Osteoblast (primary cell): Measurements from ENCODE around the gene AGXT2. TPM values are rescaled to one million over a fixed set of nuclear protein-coding genes. Genes with fewer than 3 reads are reported as not detected.

Experiments used
- DNase-seq: peaks from one replicate; pipeline ENCODE4 v3.0.0; 2011; ENCODE audit warnings: low spot score, mixed read lengths; ENCODE audit not compliant: insufficient read length; ENCODE audit errors: missing footprints
- H2AFZ ChIP-seq: 2 replicates; pipeline ENCODE4 v1.6.0; 2011; ENCODE audit warnings: mild to moderate bottlenecking, low read length
- H3K27ac ChIP-seq: 2 replicates; pipeline ENCODE4 v1.5.1; 2011; ENCODE audit warnings: mild to moderate bottlenecking, low read depth, low read length, moderate library complexity
- H3K27me3 ChIP-seq: 2 replicates; pipeline ENCODE4 v1.6.0; 2012; ENCODE audit warnings: mild to moderate bottlenecking, control low read depth, inconsistent platforms, low read length, moderate library complexity; ENCODE audit not compliant: insufficient read depth
- H3K36me3 ChIP-seq: 2 replicates; pipeline ENCODE4 v1.5.1; 2011; ENCODE audit warnings: mild to moderate bottlenecking, low read length, control low read depth, moderate library complexity; ENCODE audit not compliant: insufficient read depth
- H3K4me1 ChIP-seq: 2 replicates; pipeline ENCODE4 v1.5.1; 2011; ENCODE audit warnings: mild to moderate bottlenecking, low read length, control low read depth, moderate library complexity; ENCODE audit not compliant: insufficient read depth
- H3K4me2 ChIP-seq: 2 replicates; pipeline ENCODE4 v1.6.0; 2011; ENCODE audit warnings: mild to moderate bottlenecking, low read length; ENCODE audit not compliant: insufficient read depth
- H3K4me3 ChIP-seq: fragments of 200-600 bp; sonication (generic); 3 replicates; pipeline ENCODE4 v1.5.1; 2012; ENCODE audit warnings: mild to moderate bottlenecking, low read length, inconsistent platforms; ENCODE audit not compliant: insufficient read depth
- H3K79me2 ChIP-seq: 2 replicates; pipeline ENCODE4 v1.6.0; 2012; ENCODE audit warnings: mild to moderate bottlenecking, low read length, control low read depth, inconsistent platforms; ENCODE audit not compliant: insufficient read depth
- H3K9me3 ChIP-seq: 2 replicates; pipeline ENCODE4 v1.5.1; 2011; ENCODE audit warnings: low read depth, low read length, control low read depth
- H4K20me1 ChIP-seq: 2 replicates; pipeline ENCODE4 v1.6.0; 2012; ENCODE audit warnings: mild to moderate bottlenecking, low read length, control low read depth; ENCODE audit not compliant: insufficient read depth
- total RNA-seq: library from RNA; depleted of rRNA; stranded (reverse); fragments of >200 nt; gene quantifications from 2 replicates; pipeline ENCODE4 v1.2.3, GENCODE V29; 2012
- TF ChIP-seq, protein P1 (sequence below): IDR thresholded peaks from 2 replicates; pipeline ENCODE4 v1.5.1; 2011; ENCODE audit warnings: mild to moderate bottlenecking, low read depth, low read length, moderate library complexity; ENCODE audit errors: extremely low read depth

AGXT2 gene
- total RNA-seq, 1 donor: not detected

DNA sequence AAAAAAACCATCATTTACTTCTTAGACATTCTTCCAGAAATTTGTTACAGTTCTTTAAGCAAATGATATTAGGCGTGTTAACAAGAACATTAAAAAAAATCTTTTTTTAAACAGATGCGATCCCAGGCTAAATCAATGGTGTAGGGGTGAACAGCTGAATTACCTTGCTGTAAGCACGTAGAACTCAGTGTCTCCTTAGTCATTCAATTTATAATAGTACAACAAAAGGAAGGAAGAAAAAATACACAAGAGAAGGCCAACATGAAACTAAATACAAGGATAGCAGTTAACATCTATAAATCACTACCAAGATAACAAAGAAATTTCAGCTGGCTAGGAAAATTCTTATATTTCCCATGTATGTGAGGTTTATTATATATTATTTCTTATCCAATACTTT lies 35.4 kb downstream of the AGXT2 start:
- Histone ChIP-seq H3K4me3 (no peak overlapping the region), H3K36me3 (no peaks in the 10 kb centered on the region), H3K4me1 (no peaks in the 10 kb centered on the region), H4K20me1 (no peaks in the 10 kb centered on the region), H3K4me2 (no peak overlapping the region), H3K27ac (no peak overlapping the region), H3K27me3 (peaks cover 16% of the 10 kb centered on the region), H3K9me3 (no peaks in the 10 kb centered on the region), H3K79me2 (no peaks in the 10 kb centered on the region), H2AFZ (no peak overlapping the region)
- no peak for DNase-seq
- TF ChIP-seq, protein P1, sequence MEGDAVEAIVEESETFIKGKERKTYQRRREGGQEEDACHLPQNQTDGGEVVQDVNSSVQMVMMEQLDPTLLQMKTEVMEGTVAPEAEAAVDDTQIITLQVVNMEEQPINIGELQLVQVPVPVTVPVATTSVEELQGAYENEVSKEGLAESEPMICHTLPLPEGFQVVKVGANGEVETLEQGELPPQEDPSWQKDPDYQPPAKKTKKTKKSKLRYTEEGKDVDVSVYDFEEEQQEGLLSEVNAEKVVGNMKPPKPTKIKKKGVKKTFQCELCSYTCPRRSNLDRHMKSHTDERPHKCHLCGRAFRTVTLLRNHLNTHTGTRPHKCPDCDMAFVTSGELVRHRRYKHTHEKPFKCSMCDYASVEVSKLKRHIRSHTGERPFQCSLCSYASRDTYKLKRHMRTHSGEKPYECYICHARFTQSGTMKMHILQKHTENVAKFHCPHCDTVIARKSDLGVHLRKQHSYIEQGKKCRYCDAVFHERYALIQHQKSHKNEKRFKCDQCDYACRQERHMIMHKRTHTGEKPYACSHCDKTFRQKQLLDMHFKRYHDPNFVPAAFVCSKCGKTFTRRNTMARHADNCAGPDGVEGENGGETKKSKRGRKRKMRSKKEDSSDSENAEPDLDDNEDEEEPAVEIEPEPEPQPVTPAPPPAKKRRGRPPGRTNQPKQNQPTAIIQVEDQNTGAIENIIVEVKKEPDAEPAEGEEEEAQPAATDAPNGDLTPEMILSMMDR: no peak

DNA sequence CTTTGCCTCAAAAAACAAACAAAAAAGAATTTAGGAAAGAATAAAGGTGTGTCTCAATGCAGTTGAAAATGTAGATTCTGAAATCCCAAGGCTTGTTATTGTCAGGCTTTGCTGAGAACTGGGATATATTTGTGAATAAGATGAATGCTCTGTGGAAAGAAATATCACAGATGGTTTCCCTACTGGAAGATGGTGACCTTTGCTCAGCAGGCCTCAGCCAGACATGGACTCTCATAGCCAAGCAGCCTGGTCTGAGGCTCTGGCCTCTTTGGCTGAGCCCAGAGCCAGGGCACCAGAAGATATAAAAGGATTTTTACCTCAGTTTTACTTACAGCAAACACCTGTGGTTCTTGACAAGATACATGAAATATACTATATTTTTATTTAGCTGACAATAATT lies 37.1 kb downstream of the AGXT2 start:
- H4K20me1 ChIP-seq: no peaks in the 10 kb centered on the region
- TF ChIP-seq, protein P1: no peak

DNA sequence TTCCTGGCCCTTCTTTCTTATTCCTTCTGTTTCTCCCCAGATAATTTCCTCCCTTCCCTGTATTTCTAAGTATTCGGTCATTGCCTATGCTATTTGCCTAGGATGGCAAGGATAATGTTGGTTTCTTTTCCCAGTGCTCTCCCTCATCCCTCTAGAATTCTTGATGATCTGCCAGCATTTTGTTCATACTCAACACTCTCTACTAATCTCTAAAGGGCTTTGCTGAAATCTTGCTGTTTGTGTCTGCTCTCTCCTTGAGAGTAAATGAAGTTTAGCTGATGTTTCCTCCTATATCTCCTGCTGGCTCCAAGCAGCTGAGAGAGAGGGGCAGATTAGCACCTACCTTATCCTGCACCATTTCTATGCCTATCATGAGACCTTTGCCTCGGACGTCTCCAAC lies 38.1 kb downstream of the AGXT2 start:
- Histone ChIP-seq H3K27ac (no peak overlapping the region), H4K20me1 (no peaks in the 10 kb centered on the region), H3K9me3 (no peaks in the 10 kb centered on the region), H3K4me3 (no peak overlapping the region), H2AFZ (no peak overlapping the region), H3K4me2 (no peak overlapping the region), H3K36me3 (no peaks in the 10 kb centered on the region), H3K79me2 (no peaks in the 10 kb centered on the region), H3K27me3 (peaks cover 10% of the 10 kb centered on the region), H3K4me1 (no peaks in the 10 kb centered on the region)
- DNase-seq: no peak
- TF ChIP-seq, protein P1: no peak

More for the DNA sequence above, 37.1 kb downstream of the AGXT2 start:
- no peaks in the 10 kb centered on the region for H3K9me3 ChIP-seq
- H2AFZ ChIP-seq: no peak overlapping the region
- no peaks in the 10 kb centered on the region for H3K36me3 ChIP-seq
- H3K4me1 ChIP-seq: no peaks in the 10 kb centered on the region
- no peak overlapping the region for H3K27ac ChIP-seq
- H3K79me2 ChIP-seq: no peaks in the 10 kb centered on the region
- H3K27me3 ChIP-seq: peaks cover 11% of the 10 kb centered on the region
- no peak for DNase-seq
- no peak overlapping the region for H3K4me2 ChIP-seq
- H3K4me3 ChIP-seq: no peak overlapping the region

DNA sequence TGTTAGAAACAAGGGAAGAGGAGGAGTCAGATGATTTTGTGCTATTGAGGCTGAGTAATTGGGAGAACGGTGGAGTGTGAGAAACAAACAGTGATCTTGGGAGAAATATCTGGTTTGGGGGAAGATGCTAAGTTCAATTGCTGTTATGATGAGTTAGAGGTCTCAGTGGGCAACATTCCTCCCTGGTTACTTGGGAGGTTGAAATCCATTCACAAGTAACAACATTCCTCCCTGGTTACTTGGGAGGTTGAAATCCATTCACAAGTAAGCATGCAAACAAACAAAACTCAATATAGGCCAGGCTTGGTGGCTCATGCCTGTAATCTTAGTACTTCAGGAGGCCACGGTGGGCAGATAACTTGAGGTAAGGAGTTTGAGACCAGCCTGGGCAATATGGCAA lies 38.7 kb downstream of the AGXT2 start:
- Histone ChIP-seq H3K4me2 (no peak overlapping the region), H3K4me3 (no peak overlapping the region), H3K36me3 (no peaks in the 10 kb centered on the region), H3K4me1 (no peaks in the 10 kb centered on the region), H3K27me3 (peaks cover 13% of the 10 kb centered on the region), H3K9me3 (no peaks in the 10 kb centered on the region), H2AFZ (no peak overlapping the region), H3K79me2 (no peaks in the 10 kb centered on the region), H3K27ac (no peak overlapping the region), H4K20me1 (no peaks in the 10 kb centered on the region)
- DNase-seq: no peak
- TF ChIP-seq, protein P1: no peak
